SH-SY5Y (cell line): ENCODE data around the gene PHACTR3.

Experiments used
- GATA2 ChIP-seq: IDR thresholded peaks from 2 replicates; pipeline ENCODE4 v1.6.1; 2011; ENCODE audit warnings: mild to moderate bottlenecking, low read depth, low read length
- GATA3 ChIP-seq: IDR thresholded peaks from 2 replicates; pipeline ENCODE4 v1.6.1; 2011; ENCODE audit warnings: low read depth, mild to moderate bottlenecking, low read length, moderate library complexity

DNA sequence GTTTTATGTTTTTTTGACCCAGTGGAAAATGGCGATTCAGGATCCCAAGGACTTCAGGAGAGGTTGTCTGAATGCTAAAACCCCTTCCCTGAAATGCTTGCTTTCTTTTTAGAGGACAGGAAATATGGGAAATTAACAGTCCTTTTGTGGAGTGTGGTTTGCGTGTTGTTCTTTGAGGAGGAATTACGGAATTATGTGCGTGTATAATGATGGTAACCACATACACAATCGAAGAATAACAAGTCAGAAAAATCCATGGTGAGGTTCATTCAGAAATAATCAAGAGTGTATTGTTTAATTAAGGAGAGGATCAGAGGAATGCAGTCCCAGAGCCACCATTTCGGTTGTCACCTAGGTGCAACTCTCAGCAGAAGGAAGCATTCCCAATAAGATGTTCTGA lies 73.2 kb downstream of the PHACTR3 start:
- no peak for TF ChIP-seq GATA2
- no peak for TF ChIP-seq GATA3
